ACHN (cell line): Measurements from ENCODE around the gene SKIC2.

Experiments
- DNase-seq: peaks from one replicate; pipeline ENCODE4 v3.0.0-alpha.2; 2015
- in situ Hi-C: cut with HindIII; loops from 2 replicates; pipeline ENCODE4 v1.10.0; 2017; ENCODE audit warnings: low sequenced_read_pairs, low pct_ligation_motif_present, low pct_unique_long_range_greater_than_20kb

Gene SKIC2

GRCh38 chr6:31940256-31940664 is 18.7 kb upstream of the SKIC2 start:
- no peak for DNase-seq
- in situ Hi-C loops, result no loop called here

GRCh38 chr6:31943742-31944141 is 15.2 kb upstream of the SKIC2 start:
- in situ Hi-C loops, result no loop called here
- DNase-seq, result no peak

- in situ Hi-C loops, result no loop called here
- no peak for DNase-seq
These were observed 13.8 kb upstream of the SKIC2 start for GRCh38 chr6:31945154-31945506.

GRCh38 chr6:31945507-31946369 is 13.2 kb upstream of the SKIC2 start, which contains the start of gene CFB:
Gene CFB (plus strand): TSS chr6:31946095. CDS start chr6:31946222, 127 bp downstream.
- in situ Hi-C loops, result no loop called here

GRCh38 chr6:31946370-31946885 is 12.5 kb upstream of the SKIC2 start:
- no peak for DNase-seq
- in situ Hi-C loops, result no loop called here

More at GRCh38 chr6:31945507-31946369, 13.2 kb upstream of the SKIC2 start, which contains the start of gene CFB:
- peak; percentile 92 for DNase-seq

GRCh38 chr6:31947070-31947675 is 11.8 kb upstream of the SKIC2 start:
- in situ Hi-C loops, result no loop called here
- DNase-seq, result no peak

- no peak for DNase-seq
- in situ Hi-C loops, result no loop called here
These were observed 11.1 kb upstream of the SKIC2 start for GRCh38 chr6:31947864-31948263.

GRCh38 chr6:31948306-31948705 is 10.7 kb upstream of the SKIC2 start:
- in situ Hi-C loops, result no loop called here
- no peak for DNase-seq

- no peak for DNase-seq
These were observed 10.1 kb upstream of the SKIC2 start for GRCh38 chr6:31948753-31949413.

GRCh38 chr6:31949926-31950548 is 8.9 kb upstream of the SKIC2 start:
- no peak for DNase-seq

More at GRCh38 chr6:31948753-31949413, 10.1 kb upstream of the SKIC2 start:
- in situ Hi-C loops, result no loop called here

GRCh38 chr6:31952140-31952805 is 6.7 kb upstream of the SKIC2 start:
- DNase-seq, result peak; percentile 60
- in situ Hi-C loops, result no loop called here

More at GRCh38 chr6:31949926-31950548, 8.9 kb upstream of the SKIC2 start:
- in situ Hi-C loops, result no loop called here

- no peak for DNase-seq
- in situ Hi-C loops, result no loop called here
These were observed 6.1 kb upstream of the SKIC2 start for GRCh38 chr6:31952890-31953289.

GRCh38 chr6:31954511-31954910 is 4.5 kb upstream of the SKIC2 start:
- DNase-seq, result no peak
- in situ Hi-C loops, result no loop called here

GRCh38 chr6:31956796-31957195 is 2.2 kb upstream of the SKIC2 start:
- in situ Hi-C loops, result no loop called here
- no peak for DNase-seq

GRCh38 chr6:31958412-31958740 is 599 bp upstream of the SKIC2 start:
- no peak for DNase-seq
- in situ Hi-C loops, result no loop called here

GRCh38 chr6:31961616-31962015 is 2.6 kb downstream of the SKIC2 start:
- in situ Hi-C loops, result no loop called here
- DNase-seq, result no peak

GRCh38 chr6:31963921-31964320 is 4.9 kb downstream of the SKIC2 start:
- no peak for DNase-seq
- in situ Hi-C loops, result no loop called here

- no peak for DNase-seq
- in situ Hi-C loops, result no loop called here
These were observed 6.7 kb downstream of the SKIC2 start for GRCh38 chr6:31965700-31966099.
